ENCODE results near the gene COL20A1. TPM values are rescaled to one million over a fixed set of nuclear protein-coding genes. Genes with fewer than 3 reads are reported as not detected.

COL20A1 gene
- total and polyA plus RNA-seq, 2 donors, result 0.05 to 0.30 TPM

GRCh38 chr20:63286781-63287696 is 5.9 kb upstream of the COL20A1 start:
- Histone ChIP-seq H3K4me1 (ENCODE audit: control insufficient read depth in 2 of 2, insufficient read depth in 2 of 2, low read length in 2 of 2) (peaks cover 0 to 12% of the 10 kb centered on the region in 2 donors), H3K27me3 (ENCODE audit: control insufficient read depth in 2 of 2, insufficient read depth in 1 of 2, low read length in 1 of 2) (no peaks in the 10 kb centered on the region), H3K4me3 (ENCODE audit: low read length in 2 of 2) (no peak overlapping the region), H3K36me3 (ENCODE audit: control insufficient read depth in 2 of 2, insufficient read depth in 2 of 2, low read length in 1 of 2) (peaks cover 26 to 70% of the 10 kb centered on the region in 2 donors), H3K27ac (ENCODE audit: low read depth in 1 of 2, low read length in 1 of 2) (no peak overlapping the region), H3K9me3 (ENCODE audit: control insufficient read depth in 2 of 2, insufficient read depth in 1 of 2, low read length in 1 of 2) (no peaks in the 10 kb centered on the region)
- WGBS, result 97% methylated on average over 23 of the region's 23 CpGs
- no peak for DNase-seq (ENCODE audit: low read depth in 6 of 9, low spot score in 9 of 9)

- Histone ChIP-seq H3K27me3 (ENCODE audit: control insufficient read depth in 2 of 2, insufficient read depth in 1 of 2, low read length in 1 of 2) (no peaks in the 10 kb centered on the region), H3K27ac (ENCODE audit: low read depth in 1 of 2, low read length in 1 of 2) (no peak overlapping the region), H3K9me3 (ENCODE audit: control insufficient read depth in 2 of 2, insufficient read depth in 1 of 2, low read length in 1 of 2) (no peaks in the 10 kb centered on the region), H3K36me3 (ENCODE audit: control insufficient read depth in 2 of 2, insufficient read depth in 2 of 2, low read length in 1 of 2) (peaks cover 23 to 61% of the 10 kb centered on the region in 2 donors), H3K4me1 (ENCODE audit: control insufficient read depth in 2 of 2, insufficient read depth in 2 of 2, low read length in 2 of 2) (peaks cover 0 to 11% of the 10 kb centered on the region in 2 donors), H3K4me3 (ENCODE audit: low read length in 2 of 2) (no peak overlapping the region)
- no peak for DNase-seq (ENCODE audit: low read depth in 6 of 9, low spot score in 9 of 9)
- WGBS, result 98% methylated on average over 55 of the region's 55 CpGs
Observed at GRCh38 chr20:63287697-63288580, 5.0 kb upstream of the COL20A1 start.

GRCh38 chr20:63288581-63289251 is 4.3 kb upstream of the COL20A1 start:
- 96% methylated on average over 28 of the region's 28 CpGs for WGBS
- H3K36me3 ChIP-seq (ENCODE audit: control insufficient read depth in 2 of 2, insufficient read depth in 2 of 2, low read length in 1 of 2), result peaks cover 22 to 53% of the 10 kb centered on the region in 2 donors
- no peaks in the 10 kb centered on the region for H3K9me3 ChIP-seq (ENCODE audit: control insufficient read depth in 2 of 2, insufficient read depth in 1 of 2, low read length in 1 of 2)
- DNase-seq (ENCODE audit: low read depth in 6 of 9, low spot score in 9 of 9), result no peak
- no peak overlapping the region for H3K27ac ChIP-seq (ENCODE audit: low read depth in 1 of 2, low read length in 1 of 2)
- H3K4me1 ChIP-seq (ENCODE audit: control insufficient read depth in 2 of 2, insufficient read depth in 2 of 2, low read length in 2 of 2), result peaks cover 0 to 3% of the 10 kb centered on the region in 2 donors
- H3K27me3 ChIP-seq (ENCODE audit: control insufficient read depth in 2 of 2, insufficient read depth in 1 of 2, low read length in 1 of 2), result peaks cover 0 to 4% of the 10 kb centered on the region in 2 donors
- no peak overlapping the region for H3K4me3 ChIP-seq (ENCODE audit: low read length in 2 of 2)

GRCh38 chr20:63289311-63290135 is 3.5 kb upstream of the COL20A1 start:
- WGBS, result 95% methylated on average over 25 of the region's 25 CpGs
- Histone ChIP-seq H3K9me3 (ENCODE audit: control insufficient read depth in 2 of 2, insufficient read depth in 1 of 2, low read length in 1 of 2) (no peaks in the 10 kb centered on the region), H3K4me1 (ENCODE audit: control insufficient read depth in 2 of 2, insufficient read depth in 2 of 2, low read length in 2 of 2) (peaks cover 0 to 3% of the 10 kb centered on the region in 2 donors), H3K4me3 (ENCODE audit: low read length in 2 of 2) (no peak overlapping the region), H3K36me3 (ENCODE audit: control insufficient read depth in 2 of 2, insufficient read depth in 2 of 2, low read length in 1 of 2) (peaks cover 22 to 45% of the 10 kb centered on the region in 2 donors), H3K27ac (ENCODE audit: low read depth in 1 of 2, low read length in 1 of 2) (no peak overlapping the region), H3K27me3 (ENCODE audit: control insufficient read depth in 2 of 2, insufficient read depth in 1 of 2, low read length in 1 of 2) (peaks cover 1 to 9% of the 10 kb centered on the region in 2 donors)
- DNase-seq (ENCODE audit: low read depth in 6 of 9, low spot score in 9 of 9), result no peak

- H3K36me3 ChIP-seq (ENCODE audit: control insufficient read depth in 2 of 2, insufficient read depth in 2 of 2, low read length in 1 of 2), result peaks cover 22 to 38% of the 10 kb centered on the region in 2 donors
- H3K9me3 ChIP-seq (ENCODE audit: control insufficient read depth in 2 of 2, insufficient read depth in 1 of 2, low read length in 1 of 2), result no peaks in the 10 kb centered on the region
- peaks cover 8 to 15% of the 10 kb centered on the region in 2 donors for H3K27me3 ChIP-seq (ENCODE audit: control insufficient read depth in 2 of 2, insufficient read depth in 1 of 2, low read length in 1 of 2)
- DNase-seq (ENCODE audit: low read depth in 6 of 9, low spot score in 9 of 9), result no peak
- WGBS, result 96% methylated on average over 17 of the region's 17 CpGs
- no peak overlapping the region for H3K4me3 ChIP-seq (ENCODE audit: low read length in 2 of 2)
- H3K27ac ChIP-seq (ENCODE audit: low read depth in 1 of 2, low read length in 1 of 2), result no peak overlapping the region
- H3K4me1 ChIP-seq (ENCODE audit: control insufficient read depth in 2 of 2, insufficient read depth in 2 of 2, low read length in 2 of 2), result peaks cover 0 to under 1% of the 10 kb centered on the region in 2 donors
Observed at GRCh38 chr20:63290136-63290676, 2.8 kb upstream of the COL20A1 start.

GRCh38 chr20:63290677-63291472 is 2.1 kb upstream of the COL20A1 start:
- H3K36me3 ChIP-seq (ENCODE audit: control insufficient read depth in 2 of 2, insufficient read depth in 2 of 2, low read length in 1 of 2), result peaks cover 18 to 33% of the 10 kb centered on the region in 2 donors
- WGBS, result 61% methylated on average over 26 of the region's 26 CpGs
- peak in 3 of 9 donors; percentile 30 to 52 (median 31) for DNase-seq (ENCODE audit: low read depth in 6 of 9, low spot score in 9 of 9)
- H3K27me3 ChIP-seq (ENCODE audit: control insufficient read depth in 2 of 2, insufficient read depth in 1 of 2, low read length in 1 of 2), result peaks cover 12 to 22% of the 10 kb centered on the region in 2 donors
- H3K9me3 ChIP-seq (ENCODE audit: control insufficient read depth in 2 of 2, insufficient read depth in 1 of 2, low read length in 1 of 2), result no peaks in the 10 kb centered on the region
- peaks cover 0 to 2% of the 10 kb centered on the region in 2 donors for H3K4me1 ChIP-seq (ENCODE audit: control insufficient read depth in 2 of 2, insufficient read depth in 2 of 2, low read length in 2 of 2)
- H3K27ac ChIP-seq (ENCODE audit: low read depth in 1 of 2, low read length in 1 of 2), result no peak overlapping the region
- no peak overlapping the region for H3K4me3 ChIP-seq (ENCODE audit: low read length in 2 of 2)

GRCh38 chr20:63291811-63292210 is 1.2 kb upstream of the COL20A1 start:
- 92% methylated on average over 10 of the region's 10 CpGs for WGBS
- H3K27me3 ChIP-seq (ENCODE audit: control insufficient read depth in 2 of 2, insufficient read depth in 1 of 2, low read length in 1 of 2), result peaks cover 19 to 31% of the 10 kb centered on the region in 2 donors
- no peaks in the 10 kb centered on the region for H3K9me3 ChIP-seq (ENCODE audit: control insufficient read depth in 2 of 2, insufficient read depth in 1 of 2, low read length in 1 of 2)
- no peak for DNase-seq (ENCODE audit: low read depth in 6 of 9, low spot score in 9 of 9)
- no peak overlapping the region for H3K27ac ChIP-seq (ENCODE audit: low read depth in 1 of 2, low read length in 1 of 2)
- peaks cover 13 to 26% of the 10 kb centered on the region in 2 donors for H3K36me3 ChIP-seq (ENCODE audit: control insufficient read depth in 2 of 2, insufficient read depth in 2 of 2, low read length in 1 of 2)
- no peak overlapping the region for H3K4me3 ChIP-seq (ENCODE audit: low read length in 2 of 2)
- peaks cover 0 to 2% of the 10 kb centered on the region in 2 donors for H3K4me1 ChIP-seq (ENCODE audit: control insufficient read depth in 2 of 2, insufficient read depth in 2 of 2, low read length in 2 of 2)
